Amygdala (tissue), 56 donors: ENCODE results near the gene RLF.

ENCODE experiments used
- DNase-seq, 56 donors: peaks; one replicate each; lab custom pipeline; 2025; lab: John Stamatoyannopoulos, UW

The RLF gene

DNA sequence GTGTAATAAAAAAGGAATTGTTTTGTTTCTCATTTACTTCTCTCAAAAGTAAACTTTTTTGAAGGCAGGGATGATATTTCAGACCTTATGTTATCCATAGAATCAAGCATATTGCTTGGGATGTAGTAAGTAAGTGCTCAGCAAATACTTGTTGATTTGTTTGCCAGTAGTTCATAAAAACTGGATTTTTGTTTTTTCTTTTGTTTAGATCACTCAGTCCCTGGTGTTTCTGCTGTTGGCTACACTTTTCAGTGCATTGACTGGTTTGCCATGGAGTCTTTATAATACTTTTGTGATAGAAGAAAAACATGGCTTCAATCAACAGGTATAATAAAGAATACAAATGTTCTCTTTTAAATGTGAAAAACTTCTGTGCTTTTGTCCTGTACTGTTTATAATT lies 107.0 kb downstream of the RLF start:
- no peak for DNase-seq

DNA sequence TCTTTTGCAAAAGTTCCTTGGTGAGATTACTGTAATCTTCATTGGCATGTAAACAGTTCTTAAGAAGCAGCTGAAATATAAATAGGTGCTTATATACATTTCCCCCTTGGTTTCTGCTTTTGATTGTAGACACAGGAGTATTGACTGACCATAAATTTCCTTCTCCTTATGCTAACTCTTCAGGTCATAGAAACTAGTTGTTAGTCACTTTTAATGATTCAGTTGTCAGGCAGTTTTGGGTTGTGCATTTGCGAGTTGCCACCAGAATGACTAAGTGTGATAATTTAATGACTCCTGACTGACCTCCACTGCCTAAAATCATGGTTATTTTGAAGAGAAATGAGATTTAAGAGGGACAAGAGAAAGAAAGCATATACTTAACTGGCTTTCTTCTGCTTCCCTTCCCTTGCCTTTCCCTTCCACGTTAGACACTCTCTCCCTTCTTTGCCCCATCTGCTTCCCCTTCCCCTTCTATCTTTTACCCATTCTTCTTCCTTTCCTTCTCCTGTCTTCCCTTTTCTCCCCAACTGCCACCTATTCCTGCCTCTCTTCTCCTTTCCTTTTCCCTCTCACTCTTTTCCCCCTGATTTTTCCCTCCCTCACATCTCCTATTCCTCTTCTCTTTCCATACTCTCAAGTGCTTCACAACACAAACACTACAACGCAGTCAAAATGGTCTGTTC lies 109.1 kb downstream of the RLF start:
- DNase-seq = no peak

DNA sequence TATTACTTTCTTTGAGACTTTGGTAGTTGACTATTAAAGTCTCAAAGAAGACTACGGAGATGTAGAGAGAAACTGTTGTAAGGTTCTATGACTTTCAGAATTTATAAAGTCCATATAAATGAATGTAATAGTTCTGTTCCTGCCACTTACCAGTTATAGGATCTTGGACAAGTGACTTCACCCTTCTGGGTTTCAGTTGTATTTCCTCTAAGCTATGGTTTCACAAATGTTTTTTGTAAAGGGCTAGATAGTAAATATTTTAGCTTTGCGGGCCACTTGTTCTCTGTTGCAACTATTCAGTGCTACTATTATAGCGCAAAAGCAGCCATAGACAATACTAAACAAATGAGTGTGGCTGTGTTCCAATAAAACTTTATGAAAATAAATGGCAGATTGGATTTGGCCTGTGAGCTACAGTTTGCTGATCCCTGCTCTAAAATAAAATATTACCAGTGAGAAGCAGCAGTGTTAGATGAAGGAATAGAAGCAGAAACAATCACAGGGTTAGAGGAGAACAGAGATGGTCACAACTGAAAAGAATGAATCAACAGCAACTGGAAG lies 111.5 kb downstream of the RLF start:
- DNase-seq = no peak

DNA sequence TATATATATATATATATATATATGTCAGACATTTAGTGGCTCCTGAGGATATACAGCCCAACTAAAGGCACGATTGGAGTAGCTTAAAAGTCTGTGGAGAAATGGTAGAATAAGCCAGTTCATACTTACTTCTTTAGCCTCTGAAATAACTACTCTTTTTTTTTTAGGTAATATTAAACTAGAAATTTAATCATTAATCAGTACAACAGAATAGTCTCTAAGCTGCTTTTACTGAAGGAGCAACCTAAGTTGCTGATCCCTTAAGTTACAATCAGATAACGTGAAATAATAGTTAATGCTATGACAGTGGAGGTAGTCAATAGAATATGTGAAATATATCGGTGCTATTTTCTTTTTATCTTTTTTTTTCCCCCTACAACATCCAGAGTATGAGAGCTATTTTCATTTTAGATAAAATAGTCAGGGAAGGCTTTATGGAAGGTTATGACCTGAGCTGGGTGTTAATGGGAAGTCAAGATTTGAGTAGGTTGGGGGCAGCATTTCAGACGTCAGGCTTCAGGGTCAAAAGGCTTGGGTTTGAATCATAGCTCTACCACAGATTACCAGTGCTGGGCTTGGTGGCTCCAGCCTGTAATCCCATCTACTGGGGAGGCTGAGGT lies 112.5 kb downstream of the RLF start:
- DNase-seq = no peak

DNA sequence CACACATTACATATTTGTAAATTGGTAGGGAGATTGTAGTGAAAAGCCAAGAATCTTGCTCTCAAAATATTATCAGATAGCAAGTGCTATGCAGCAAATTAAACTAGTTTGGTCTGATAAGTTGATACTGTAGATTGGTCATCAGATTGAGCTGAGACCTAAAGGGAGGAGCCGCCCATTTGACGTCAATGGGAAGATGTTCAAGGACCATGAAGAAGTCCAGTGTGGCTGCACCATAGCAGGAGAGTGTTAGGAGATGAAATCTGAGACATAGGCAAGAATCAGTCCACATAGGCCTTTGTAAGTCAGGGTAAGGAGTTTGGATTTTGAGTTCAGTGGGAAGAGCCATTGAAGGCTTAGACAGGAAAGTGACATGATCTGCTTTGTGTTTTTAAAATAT lies 113.1 kb downstream of the RLF start:
- DNase-seq = no peak

DNA sequence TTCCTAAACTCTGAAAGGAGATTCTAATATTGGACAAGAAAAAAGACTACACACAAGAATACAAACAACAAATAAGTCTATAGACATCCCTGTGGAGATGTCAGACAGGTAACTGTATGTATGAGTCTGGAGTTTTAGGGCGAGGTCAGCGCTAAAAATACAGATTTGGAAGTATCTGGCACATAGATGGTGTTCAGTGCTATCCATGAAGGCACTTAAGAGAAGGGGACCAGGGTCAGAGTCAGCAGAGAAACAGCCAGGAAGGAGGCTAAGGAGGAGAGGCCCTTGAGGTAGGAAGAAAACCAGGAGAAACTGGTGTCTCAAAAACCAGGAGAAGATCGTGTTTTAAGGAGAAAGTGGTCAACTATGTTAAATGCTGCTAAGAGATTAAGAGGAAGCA lies 114.9 kb downstream of the RLF start:
- DNase-seq = no peak

DNA sequence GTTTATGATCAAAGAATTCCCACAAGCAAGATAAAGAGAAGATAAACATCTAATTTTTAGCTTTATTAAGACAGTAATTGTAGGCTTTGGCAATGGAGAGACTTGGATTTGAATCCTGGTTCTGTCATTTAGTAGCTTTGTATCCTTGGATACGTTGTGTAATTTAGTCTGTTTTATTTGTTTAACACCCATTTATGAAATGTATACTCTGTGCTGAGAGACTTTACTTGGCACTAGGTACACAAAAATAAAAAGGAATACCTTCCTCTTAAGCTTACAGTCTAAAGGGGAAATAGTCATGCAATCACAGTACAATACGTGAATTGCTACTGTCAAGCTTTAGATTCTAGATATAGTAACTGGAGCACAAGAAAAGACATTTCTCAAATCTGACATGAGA lies 120.7 kb downstream of the RLF start:
- no peak for DNase-seq
